K562 (cell line): ENCODE results near the gene ZNF775. TPM values are rescaled to one million over a fixed set of nuclear protein-coding genes. Genes with fewer than 3 reads are reported as not detected.

Experiments
- ATAC-seq: fragments of 200-7000 bp; cut with Tn5 transposase; 3 replicates; pipeline ENCODE4 v1.9.1; 2020; ENCODE audit warnings: moderate library complexity
- BruUV-seq: library from RNA; stranded (reverse); fragments of 400-500 nt; replicated peaks from 2 replicates; lab custom pipeline; 2021; lab: Mats Ljungman, UMichigan
- CTCF ChIA-PET: fragments of 300-600 bp; formaldehyde crosslinking; extraction: SDS; loops from one replicate; lab custom pipeline; 2021; ENCODE audit warnings: low intra/inter-chr PET ratio; lab: Yijun Ruan, JAX
- POLR2A ChIA-PET: fragments of 300-600, 350-650 bp; sonication (Branson Sonifier 250); formaldehyde crosslinking; extraction: SDS; loops from one replicate; lab custom pipeline; 2021; ENCODE audit warnings: antibody characterized with exemption, inconsistent platforms; lab: Yijun Ruan, JAX
- DNase-seq, 4 experiments: peaks; one replicate each; pipeline versions ENCODE4 v3.0.0 to v3.0.0-alpha.2; 2011 to 2018; ENCODE audit warnings: low spot score in 3 of 4, mixed read lengths in 3 of 4; ENCODE audit errors: extremely low read depth in 1 of 4
- FAIRE-seq: peaks from 2 replicates; lab custom pipeline; 2011; peaks lifted over from hg19 to GRCh38; lab: Jason Lieb, UNC
- H2AFZ ChIP-seq: 2 replicates; pipeline ENCODE4 v1.6.0; 2011; ENCODE audit warnings: low read depth, low read length, control low read depth, inconsistent platforms
- H3K27ac ChIP-seq: fragments of 200-600 bp; 3 replicates; pipeline ENCODE4 v1.8.0; 2011; ENCODE audit warnings: low read depth, mild to moderate bottlenecking, control low read depth, inconsistent platforms, low read length, moderate library complexity, mixed read lengths; ENCODE audit errors: extremely low read depth
- H3K27me3 ChIP-seq, 2 experiments: fragments of 300-600 bp in 1 of 2; 2 replicates in 1 of 2; 3 replicates in 1 of 2; pipeline versions ENCODE4 v1.6.0 to v1.8.0; 2011; ENCODE audit warnings: inconsistent platforms in 2 of 2, low read length in 2 of 2, mild to moderate bottlenecking in 1 of 2, mixed read lengths in 1 of 2, moderate library complexity in 1 of 2; ENCODE audit not compliant: control insufficient read depth in 2 of 2, insufficient read depth in 2 of 2
- H3K36me3 ChIP-seq: fragments of 300-600 bp; 3 replicates; pipeline ENCODE4 v1.8.0; 2011; ENCODE audit warnings: mild to moderate bottlenecking, low read length, inconsistent platforms; ENCODE audit not compliant: control insufficient read depth, insufficient read depth
- H3K4me1 ChIP-seq, 2 experiments: fragments of 200-600 bp in 1 of 2; replicated peaks in 1 of 2; 2 replicates in 1 of 2; 3 replicates in 1 of 2; pipeline versions ENCODE4 v1.5.1 to v1.8.0; 2011; ENCODE audit warnings: inconsistent platforms in 2 of 2, low read length in 2 of 2, mild to moderate bottlenecking in 1 of 2, mixed read lengths in 1 of 2, moderate library complexity in 1 of 2; ENCODE audit not compliant: control insufficient read depth in 2 of 2, insufficient read depth in 2 of 2
- H3K4me2 ChIP-seq: 2 replicates; pipeline ENCODE4 v1.6.1; 2011; ENCODE audit warnings: low read length, control low read depth, inconsistent platforms, mixed read lengths; ENCODE audit not compliant: insufficient read depth
- H3K4me3 ChIP-seq: fragments of 200-600 bp; sonication (generic), shearing (Covaris generic); 2 replicates; pipeline ENCODE4 v1.5.1; 2016; ENCODE audit warnings: control low read depth, inconsistent platforms
- H3K79me2 ChIP-seq: fragments of 200-600 bp; 3 replicates; pipeline ENCODE4 v1.8.0; 2011; ENCODE audit warnings: low read length, inconsistent platforms; ENCODE audit not compliant: control insufficient read depth, insufficient read depth
- H3K9ac ChIP-seq, 2 experiments: 2 replicates each; pipeline versions ENCODE4 v1.6.0 to v1.6.1; 2011; ENCODE audit warnings: low read depth in 2 of 2, low read length in 2 of 2, control low read depth in 1 of 2, inconsistent platforms in 1 of 2, mild to moderate bottlenecking in 1 of 2, mixed read lengths in 1 of 2; ENCODE audit not compliant: insufficient read depth in 1 of 2
- H3K9me1 ChIP-seq: one replicate; pipeline ENCODE4 v1.6.0; 2011; ENCODE audit warnings: inconsistent platforms, mild to moderate bottlenecking, low read length, moderate library complexity; ENCODE audit not compliant: control insufficient read depth, insufficient read depth
- H3K9me3 ChIP-seq: replicated peaks from 2 replicates; pipeline ENCODE4 v1.5.1; 2011; ENCODE audit warnings: low read depth, low read length, inconsistent platforms; ENCODE audit not compliant: control insufficient read depth, insufficient read depth
- H4K20me1 ChIP-seq: replicated peaks from 2 replicates; pipeline ENCODE4 v1.6.1; 2011; ENCODE audit warnings: low read length, inconsistent platforms, mixed read lengths; ENCODE audit not compliant: control insufficient read depth, insufficient read depth
- BACH1 ChIP-seq: fragments of 200-800 bp; sonication (Bioruptor generic); IDR thresholded peaks from 2 replicates; pipeline ENCODE4 v1.6.1; 2016; ENCODE audit warnings: missing genetic modification characterization, missing compliant biosample characterization
- BRCA1 ChIP-seq, 2 experiments: fragments of 450-650 bp in 1 of 2; sonication (generic) in 1 of 2; formaldehyde crosslinking in 1 of 2; IDR thresholded peaks; 2 replicates each; pipeline versions ENCODE4 v1.5.0 to v1.6.1; 2017 to 2020; ENCODE audit warnings: mild to moderate bottlenecking in 1 of 2, missing genetic modification reagents in 1 of 2
- CREB1 ChIP-seq, 2 experiments: sonication (generic) in 1 of 2; formaldehyde crosslinking in 1 of 2; IDR thresholded peaks; 2 replicates each; pipeline versions ENCODE4 v1.6.1 to v1.8.0; 2012 to 2022; ENCODE audit warnings: inconsistent platforms in 1 of 2, mild to moderate bottlenecking in 1 of 2, missing genetic modification reagents in 1 of 2, moderate library complexity in 1 of 2
- EP400 ChIP-seq: fragments of 450-650 bp; IDR thresholded peaks from 2 replicates; pipeline ENCODE4 v1.6.1; 2017; ENCODE audit warnings: antibody characterized with exemption, mild to moderate bottlenecking, moderate library complexity
- FOS ChIP-seq: IDR thresholded peaks from 3 replicates; pipeline ENCODE4 v1.6.1; 2011; ENCODE audit not compliant: insufficient read length; ENCODE audit errors: extremely low read depth
- FOXP1 ChIP-seq: sonication (generic); formaldehyde crosslinking; IDR thresholded peaks from 2 replicates; pipeline ENCODE4 v1.8.0; 2022; ENCODE audit warnings: mild to moderate bottlenecking, missing genetic modification reagents
- LCOR ChIP-seq: sonication (generic); formaldehyde crosslinking; IDR thresholded peaks from 2 replicates; pipeline ENCODE4 v1.8.0; 2022; ENCODE audit warnings: mild to moderate bottlenecking, missing genetic modification reagents
- MYC ChIP-seq, 2 experiments: fragments of 250-450 bp in 1 of 2; sonication (Bioruptor Pico) in 1 of 2; IDR thresholded peaks; 2 replicates each; pipeline versions ENCODE4 v1.5.1 to v1.6.1; 2012 to 2021; ENCODE audit warnings: low read depth in 2 of 2, borderline replicate concordance in 1 of 2, improper control_type of control experiment in 1 of 2, low read length in 1 of 2, mild to moderate bottlenecking in 1 of 2, moderate library complexity in 1 of 2
- PHTF2 ChIP-seq: fragments of 250-450 bp; sonication (Bioruptor Pico); IDR thresholded peaks from 2 replicates; pipeline ENCODE4 v1.5.0; 2021; ENCODE audit warnings: mild to moderate bottlenecking
- RREB1 ChIP-seq: fragments of 250-450 bp; sonication (Bioruptor Pico); IDR thresholded peaks from 2 replicates; pipeline ENCODE4 v1.4.0; 2020
- SNIP1 ChIP-seq: fragments of 450-650 bp; IDR thresholded peaks from 2 replicates; pipeline ENCODE4 v1.7.1; 2017; ENCODE audit warnings: low read depth, mild to moderate bottlenecking
- TAF15 ChIP-seq: fragments of 200-400 bp; formaldehyde crosslinking; IDR thresholded peaks from 2 replicates; pipeline ENCODE4 v1.6.1; 2017; ENCODE audit warnings: mild to moderate bottlenecking, low read depth, low read length, moderate library complexity
- TEAD1 ChIP-seq, 2 experiments: fragments of 450-650 bp in 1 of 2; sonication (generic) in 1 of 2; formaldehyde crosslinking; IDR thresholded peaks; 2 replicates each; pipeline versions ENCODE4 v1.4.0 to v1.8.0; 2020 to 2022; ENCODE audit warnings: mild to moderate bottlenecking in 2 of 2, missing genetic modification reagents in 1 of 2
- ZNF584 ChIP-seq: fragments of 200-800 bp; sonication (Bioruptor generic); IDR thresholded peaks from 2 replicates; pipeline ENCODE4 v1.6.1; 2016; ENCODE audit warnings: low read depth, mild to moderate bottlenecking, missing genetic modification characterization, missing compliant biosample characterization
- ZNF79 ChIP-seq: fragments of 250-450 bp; sonication (Bioruptor Pico); IDR thresholded peaks from 2 replicates; pipeline ENCODE4 v1.4.0; 2020; ENCODE audit warnings: low read depth, mild to moderate bottlenecking, moderate library complexity
- WGBS: fragments of 100-300 bp; shearing (Covaris generic); methylation state at CpG from one replicate; pipeline ENCODE4 v1.1.6; 2016; ENCODE audit warnings: low coverage, mixed read lengths; ENCODE audit not compliant: insufficient coverage; ENCODE audit errors: missing lambda C conversion rate; 5-methylcytosine and 5-hydroxymethylcytosine counted together
- in situ Hi-C: fragments of 300-500 bp; cut with MboI; formaldehyde crosslinking; loops from 4 replicates; pipeline ENCODE4 v1.15.0; 2018; ENCODE audit warnings: inconsistent platforms, mixed read lengths
- intact Hi-C: fragments of 100-400 bp; cut with micrococcal nuclease; formaldehyde crosslinking; loops from 2 replicates; pipeline ENCODE4 v1.14.2; 2022
- polyA plus RNA-seq, 8 experiments: library from polyadenylated mRNA; depleted of rRNA in 4 of 8; stranded (reverse) in 5 of 8; unstranded in 3 of 8; fragments of >200 nt; fragmentation: Nextera tagmentation in 2 of 8; fragmentation: Illumina TruSeq in 1 of 8; extraction: Ambion mirVana in 2 of 8; extraction: Trizol in 1 of 8; gene quantifications; 2 replicates each; pipeline versions ENCODE4 v1.2.1 to v1.2.3, GENCODE V29; 2011 to 2014; ENCODE audit warnings: inconsistent platforms in 1 of 8, missing spikeins in 1 of 8
- total RNA-seq, 7 experiments: library from RNA; depleted of rRNA in 6 of 7; stranded (reverse); fragments of >200 nt in 6 of 7; fragmentation: Illumina TruSeq in 2 of 7; extraction: Trizol in 2 of 7; gene quantifications; 2 replicates each; pipeline versions ENCODE4 v1.2.1 to v1.2.3, GENCODE V29; 2011 to 2021; ENCODE audit warnings: low replicate concordance in 1 of 7

Gene ZNF775
- total and polyA plus RNA-seq, 9 of the 15 experiments (the other 6 are each of a cell fraction or from before 2014, with no cell fraction given) = 0.04 to 18.7 (median 4.9) TPM

- Histone ChIP-seq H3K9ac (peak overlapping the region; percentile 91 to 94), H3K27me3 (no peaks in the 10 kb centered on the region), H2AFZ (peak overlapping the region; percentile 93), H3K4me2 (peak overlapping the region; percentile 82; the same call in 1 of the 2 replicates), H4K20me1 (no peaks in the 10 kb centered on the region), H3K9me1 (peaks cover 10% of the 10 kb centered on the region), H3K4me3 (no peak overlapping the region), H3K79me2 (peaks cover 23% of the 10 kb centered on the region; the same call in 2 of the 3 replicates), H3K9me3 (no peaks in the 10 kb centered on the region), H3K27ac (peak overlapping the region; percentile 95), H3K36me3 (peaks cover 13% of the 10 kb centered on the region; the same call in 2 of the 3 replicates), H3K4me1 (peaks cover 66 to 86% of the 10 kb centered on the region in 2 experiments)
- intact Hi-C loops = loop anchor here (2.0 kb wide), 1 partner anchor 25 kb away; the partner anchor contains the start of gene ZNF775
- peak in 2 of 4 experiments; percentile 18 to 39 for DNase-seq
- no peak for ATAC-seq
- in situ Hi-C loops = no loop called here
- 73% methylated on average over 13 of the region's 13 CpGs for WGBS
- ChIA-PET CTCF (no interaction called here), POLR2A (interaction anchor here (0.6 to 3.7 kb wide), 16 partner anchors 10 to 633 kb away, joined by 3 to 20 read pairs (median 4); partner anchors contain the start of gene REPIN1)
- FAIRE-seq = no peak
- BruUV-seq = no TSS peak
- TF ChIP-seq FOXP1 (CRISPR knock-in tag) (peak; percentile 69; the same call in 1 of the 2 replicates), TAF15 (no peak), RREB1 (CRISPR knock-in tag) (0 out of 2 replicates have a peak, but pooled peaks have one; percentile 15), BRCA1 (IDR thresholded peaks at IDR 0.05) (no peak), BRCA1 (CRISPR knock-in tag; IDR thresholded peaks at IDR 0.05) (no peak), EP400 (no peak), SNIP1 (no peak), ZNF584 (CRISPR knock-in tag) (no peak), FOS (no peak), LCOR (no peak), CREB1 (IDR thresholded peaks at IDR 0.05) (no peak), CREB1 (CRISPR knock-in tag; IDR thresholded peaks at IDR 0.05) (0 out of 2 replicates have a peak, but pooled peaks have one; percentile 12), PHTF2 (CRISPR knock-in tag) (no peak), BACH1 (tag) (no peak), TEAD1 (CRISPR knock-in tag; IDR thresholded peaks at IDR 0.05) (peak in 1 of 2 experiments; percentile 57; a peak in 2 of 4 replicates), ZNF79 (CRISPR knock-in tag) (no peak), MYC (IDR thresholded peaks at IDR 0.05; ENCODE audit: low read depth, low read length) (no peak), MYC (CRISPR knock-in tag; IDR thresholded peaks at IDR 0.05; ENCODE audit: borderline replicate concordance, low read depth) (no peak)
These were observed 24.4 kb downstream of the ZNF775 start for GRCh38 chr7:150403376-150404171.
